ENCODE measurements around the gene SRBD1. TPM values are rescaled to one million over a fixed set of nuclear protein-coding genes. Genes with fewer than 3 reads are reported as not detected.
A peak's percentile ranks its signal among the peaks of the same experiment; 100 is the strongest.

Gene SRBD1
- total RNA-seq, 1 experiment from 2014 or later = 19.7 TPM

DNA sequence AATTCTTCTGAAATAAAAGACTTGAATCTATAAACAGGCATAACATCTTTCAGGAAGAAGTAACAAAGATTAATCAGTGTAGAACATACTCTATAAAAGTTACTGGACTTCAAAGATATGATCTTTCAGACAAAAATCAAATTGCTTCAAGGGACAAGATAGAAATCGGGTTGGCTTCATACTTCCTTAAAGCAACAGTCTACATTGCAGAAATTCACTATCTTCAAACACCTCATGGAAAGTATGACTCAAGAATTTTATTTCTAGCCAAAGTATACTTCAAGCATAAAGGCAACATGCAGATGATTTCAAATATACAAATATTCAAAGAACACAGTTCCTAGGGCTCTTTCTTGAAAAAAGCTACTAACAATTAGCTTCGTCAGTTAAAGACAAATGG lies 240.7 kb downstream of the SRBD1 start:
- DNase-seq (ENCODE audit: low read depth) = no peak

DNA sequence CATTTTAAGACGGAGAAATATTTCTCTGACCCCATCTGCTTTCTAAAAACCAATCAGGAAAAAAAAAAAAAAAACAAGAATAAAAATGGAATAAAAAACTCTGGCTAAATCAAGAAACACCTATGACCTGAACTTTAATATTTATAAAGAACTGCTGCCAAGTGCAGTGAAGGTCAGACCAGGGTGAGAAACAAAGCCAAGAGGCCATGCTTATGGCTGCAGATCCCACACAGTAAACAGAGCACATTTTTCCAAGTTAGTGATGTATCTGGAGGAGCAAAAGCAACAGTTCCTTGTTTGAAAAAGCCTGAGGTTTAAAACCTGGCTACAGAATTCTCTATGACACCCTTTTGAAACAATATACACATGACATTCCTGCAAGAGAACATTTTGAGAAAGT lies 242.3 kb downstream of the SRBD1 start:
- no peak for DNase-seq (ENCODE audit: low read depth)

- no peak for DNase-seq (ENCODE audit: low read depth)
Observed at GRCh38 chr2:45361666-45362065, 249.4 kb downstream of the SRBD1 start.

DNA sequence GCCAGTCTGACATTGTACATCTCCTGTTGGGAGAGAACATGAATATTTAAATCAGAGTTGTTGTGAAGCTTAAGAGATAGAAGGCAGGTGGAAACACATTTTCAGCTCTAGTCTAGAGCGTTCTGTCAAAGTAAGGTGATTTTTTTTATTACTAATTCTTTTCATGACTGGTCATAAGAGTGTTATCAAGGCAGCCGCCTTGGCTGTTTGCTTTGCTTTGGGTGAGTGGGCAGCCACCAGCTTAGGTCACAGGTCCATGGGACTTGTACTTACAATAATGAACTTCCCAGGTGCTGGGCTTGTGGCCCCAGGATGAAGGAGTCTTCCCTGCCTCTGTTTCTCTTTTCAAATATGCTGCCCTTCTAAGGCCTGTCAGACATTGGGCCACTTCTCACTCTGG lies 256.3 kb downstream of the SRBD1 start:
- DNase-seq (ENCODE audit: low read depth) = no peak

DNA sequence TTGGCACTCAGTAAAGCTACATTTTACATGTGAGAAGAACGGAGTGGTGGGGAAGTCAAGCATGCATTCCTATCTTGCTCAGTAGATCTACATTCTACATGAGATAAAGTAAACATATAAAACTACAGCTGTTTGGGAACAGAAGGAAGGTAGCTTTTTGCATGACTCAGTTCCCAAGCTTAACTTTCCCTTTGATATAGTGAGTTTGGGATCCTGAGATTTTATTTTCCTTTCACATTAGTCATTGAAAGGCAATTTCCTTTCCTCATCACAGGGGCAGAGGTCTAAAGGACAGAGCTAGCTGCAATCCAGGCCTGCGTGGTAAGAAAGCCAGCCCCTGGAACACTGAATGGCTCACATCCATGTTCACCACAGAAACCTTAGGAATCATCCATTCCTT lies 257.2 kb downstream of the SRBD1 start:
- DNase-seq (ENCODE audit: low read depth) = peak; percentile 94

DNA sequence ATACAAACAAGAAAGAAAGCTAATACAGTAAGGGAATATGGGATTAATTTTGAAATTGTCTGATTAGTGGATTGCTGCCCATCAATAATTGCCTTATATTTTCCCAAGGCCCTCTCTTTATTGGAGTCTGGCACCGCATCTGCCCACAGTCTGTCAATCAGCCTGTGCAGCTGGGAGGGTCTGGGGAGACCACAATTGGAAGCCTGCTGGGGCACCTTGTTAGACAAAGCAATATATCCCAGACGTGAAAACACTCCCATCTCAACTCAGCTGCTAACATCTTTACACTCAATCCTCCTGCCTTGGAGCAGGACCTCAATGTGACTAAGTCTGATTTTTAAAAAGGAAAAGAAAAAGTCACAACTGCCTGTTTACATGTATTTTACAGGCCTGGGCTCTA lies 258.6 kb downstream of the SRBD1 start:
- DNase-seq (ENCODE audit: low read depth) = no peak

GRCh38 chr2:45345331-45346234 lies 265.5 kb downstream of the SRBD1 start:
- peak; percentile 49 for DNase-seq (ENCODE audit: low read depth)

GRCh38 chr2:45344502-45344901 lies 266.6 kb downstream of the SRBD1 start:
- DNase-seq (ENCODE audit: low read depth) = no peak

DNA sequence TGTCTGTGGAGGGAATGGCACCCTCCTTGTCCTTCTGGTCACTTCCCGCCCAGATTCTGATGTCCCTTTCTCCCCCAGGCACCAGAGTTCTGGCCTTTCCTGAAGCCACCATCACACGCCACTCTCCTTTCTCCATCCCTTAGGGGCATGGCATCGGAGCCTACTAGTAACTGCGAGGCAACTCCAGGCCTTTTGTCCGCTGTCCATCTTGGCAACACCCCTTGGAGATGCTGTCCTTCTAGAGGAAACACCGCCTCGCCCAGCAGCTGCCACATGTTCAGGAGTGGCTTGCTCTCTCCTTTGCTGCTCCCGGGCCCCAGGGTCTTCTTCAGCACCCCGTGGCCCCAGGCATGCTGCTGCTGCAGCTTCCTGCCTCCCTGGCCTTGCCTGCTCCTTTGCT lies 267.0 kb downstream of the SRBD1 start:
- DNase-seq (ENCODE audit: low read depth) = no peak

DNA sequence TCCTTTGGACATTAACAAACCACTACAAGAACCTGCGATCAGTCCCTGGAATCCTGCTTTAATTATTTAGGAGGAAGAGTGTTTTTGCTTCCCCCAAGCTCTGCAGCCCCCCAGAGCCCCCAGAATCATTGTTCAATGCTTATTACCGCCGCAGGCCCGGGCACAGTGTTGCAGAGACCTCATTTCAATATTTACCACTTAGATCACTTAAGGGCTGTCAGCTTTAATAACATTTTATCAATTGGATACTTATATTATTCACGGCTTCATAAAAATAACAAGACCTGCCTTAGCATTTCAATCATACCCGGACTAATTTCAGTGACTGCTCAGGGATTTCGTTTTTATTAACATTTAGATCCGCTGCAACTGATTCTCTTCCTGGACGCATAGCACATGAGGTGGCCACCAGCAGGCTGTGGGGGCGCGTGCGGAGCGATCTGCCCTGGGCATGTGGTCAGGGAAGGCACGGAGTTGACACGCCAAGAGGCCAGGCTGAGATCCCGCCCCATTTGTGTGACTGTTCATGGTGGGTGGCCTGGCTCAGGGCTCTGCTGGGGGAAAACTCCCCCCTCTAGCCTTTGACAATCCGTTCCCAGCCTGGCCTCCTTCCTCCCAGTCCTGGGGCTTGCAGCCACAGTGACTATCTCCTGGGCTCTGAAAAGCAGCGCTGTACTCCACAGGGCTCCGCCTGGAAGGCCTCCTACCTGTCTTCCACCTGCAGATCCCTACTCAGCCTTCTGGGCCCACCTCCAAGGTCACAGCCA lies 267.6 kb downstream of the SRBD1 start:
- peak; percentile 88 for DNase-seq (ENCODE audit: low read depth)

DNA sequence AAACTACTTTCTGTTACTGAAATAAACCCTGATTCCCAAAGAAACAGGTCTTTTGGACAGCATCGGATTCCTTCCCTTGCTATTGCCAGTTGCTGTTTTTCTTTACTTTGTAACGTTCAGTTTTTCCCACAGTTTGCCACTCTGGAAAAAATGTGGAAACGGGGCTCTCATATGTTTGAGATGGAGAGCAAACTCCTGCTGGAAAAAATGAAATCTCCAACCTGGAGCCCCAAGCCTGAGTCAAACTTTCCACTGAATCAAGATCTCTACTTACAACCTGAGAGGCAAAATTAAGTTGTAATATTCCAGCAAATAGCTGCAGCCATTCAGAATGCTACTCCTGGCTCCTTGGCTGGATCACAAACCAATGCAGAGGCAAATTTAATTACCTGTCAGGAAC lies 270.7 kb downstream of the SRBD1 start:
- no peak for DNase-seq (ENCODE audit: low read depth)

DNA sequence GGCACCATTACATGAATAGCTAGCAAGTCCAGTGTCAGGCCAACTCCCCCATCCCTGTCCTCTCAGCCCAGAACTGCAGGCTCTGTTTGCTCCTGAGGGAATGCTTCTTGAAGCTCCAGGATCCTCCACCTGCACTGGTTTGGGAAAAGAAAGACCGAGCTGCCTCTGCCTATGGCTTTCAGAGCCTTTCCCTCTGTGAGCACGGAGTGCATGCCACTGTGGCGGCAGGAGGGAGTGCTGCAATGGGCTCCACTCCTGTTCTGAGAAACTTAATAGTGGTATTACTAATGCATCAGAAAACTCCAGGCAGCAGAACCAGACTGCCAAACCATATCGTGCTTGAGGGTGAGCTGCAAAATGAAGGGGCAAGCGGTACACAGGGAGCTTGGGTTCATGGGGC lies 271.8 kb downstream of the SRBD1 start:
- no peak for DNase-seq (ENCODE audit: low read depth)

Other genes starting within 250 kb of the SRBD1 start
- 28.2 and 30.2 TPM in 2 replicates for gene PRKCE, start 40.4 kb upstream of the SRBD1 start, total RNA-seq (2014; rRNA removed; shearing (Covaris generic))

All from RPMI7951 (cell line).